Measurements from ENCODE around the gene C1orf141. TPM values are rescaled to one million over a fixed set of nuclear protein-coding genes. Genes with fewer than 3 reads are reported as not detected.

Gene C1orf141
- total RNA-seq, 1 donor from 2014 or later: not detected

GRCh38 chr1:67165468-67166041, 30.8 kb upstream of the C1orf141 start:
- Mint-ChIP-seq H3K9me3 (ENCODE audit: low read depth) (no peaks in the 10 kb centered on the region), H3K36me3 (ENCODE audit: low read depth) (no peaks in the 10 kb centered on the region), H3K27ac (ENCODE audit: unreplicated experiment) (no peak overlapping the region), H3K4me3 (ENCODE audit: unreplicated experiment) (no peak overlapping the region), H3K4me1 (ENCODE audit: low read depth) (no peaks in the 10 kb centered on the region), H3K27me3 (ENCODE audit: low read depth) (peaks cover 11% of the 10 kb centered on the region)
- no peak for TF ChIP-seq CTCF (IDR thresholded peaks at IDR 0.05)
- DNase-seq (ENCODE audit: low spot score): no peak

DNA sequence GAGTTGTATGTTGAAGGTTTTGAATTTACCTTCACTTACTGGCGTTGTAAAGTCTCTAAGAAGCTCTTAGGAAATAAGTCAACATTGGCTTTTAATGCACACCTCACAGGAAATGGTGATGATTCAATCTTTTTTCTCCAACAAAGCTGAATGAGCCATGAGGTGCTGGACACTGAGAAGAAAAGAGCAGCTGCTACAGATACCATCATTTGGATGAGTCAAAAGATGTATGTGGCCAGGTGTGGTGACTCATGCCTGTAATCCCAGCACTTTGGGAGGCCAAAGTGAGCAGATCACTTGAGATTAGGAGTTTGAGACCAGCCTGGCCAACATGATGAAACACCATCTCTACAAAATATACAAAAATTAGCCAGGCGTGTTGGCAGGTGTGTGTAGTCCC, 28.2 kb upstream of the C1orf141 start:
- no peaks in the 10 kb centered on the region for H3K9me3 Mint-ChIP-seq (ENCODE audit: low read depth)
- DNase-seq (ENCODE audit: low spot score): no peak
- no peak for TF ChIP-seq CTCF (IDR thresholded peaks at IDR 0.05)
- no peaks in the 10 kb centered on the region for H3K4me1 Mint-ChIP-seq (ENCODE audit: low read depth)
- no peak overlapping the region for H3K27ac Mint-ChIP-seq (ENCODE audit: unreplicated experiment)
- no peak overlapping the region for H3K4me3 Mint-ChIP-seq (ENCODE audit: unreplicated experiment)
- peaks cover 1% of the 10 kb centered on the region for H3K36me3 Mint-ChIP-seq (ENCODE audit: low read depth)
- peaks cover 13% of the 10 kb centered on the region for H3K27me3 Mint-ChIP-seq (ENCODE audit: low read depth)

- H3K27me3 Mint-ChIP-seq (ENCODE audit: low read depth): peaks cover 25% of the 10 kb centered on the region
- H3K4me3 Mint-ChIP-seq (ENCODE audit: unreplicated experiment): no peak overlapping the region
- peaks cover 3% of the 10 kb centered on the region for H3K9me3 Mint-ChIP-seq (ENCODE audit: low read depth)
- no peak overlapping the region for H3K27ac Mint-ChIP-seq (ENCODE audit: unreplicated experiment)
- no peak for DNase-seq (ENCODE audit: low spot score)
- no peak for TF ChIP-seq CTCF (IDR thresholded peaks at IDR 0.05)
- no peaks in the 10 kb centered on the region for H3K4me1 Mint-ChIP-seq (ENCODE audit: low read depth)
- peaks cover 1% of the 10 kb centered on the region for H3K36me3 Mint-ChIP-seq (ENCODE audit: low read depth)
Observed at GRCh38 chr1:67159233-67159632, 24.5 kb upstream of the C1orf141 start.

DNA sequence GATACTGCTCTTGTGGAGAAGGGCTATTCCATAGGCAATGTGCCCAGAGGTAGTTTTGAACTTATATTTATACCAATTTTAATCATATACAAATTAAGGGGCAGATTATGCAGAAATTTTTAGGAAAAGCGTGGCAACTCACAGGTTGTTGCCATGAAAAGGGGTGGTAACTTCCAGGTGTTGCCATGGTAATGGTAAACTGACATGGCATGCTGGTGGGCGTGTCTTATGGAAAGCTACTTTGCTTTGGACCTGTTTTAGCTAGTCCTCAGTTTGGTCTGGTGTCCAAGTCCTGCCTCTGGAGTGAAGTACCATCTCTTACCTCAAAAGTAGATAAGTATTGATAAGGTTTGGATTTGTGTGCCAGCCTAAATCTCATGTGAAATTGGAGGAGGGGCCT, 23.6 kb upstream of the C1orf141 start:
- no peak for DNase-seq (ENCODE audit: low spot score)
- Mint-ChIP-seq H3K4me1 (ENCODE audit: low read depth) (no peaks in the 10 kb centered on the region), H3K36me3 (ENCODE audit: low read depth) (peaks cover 1% of the 10 kb centered on the region), H3K27ac (ENCODE audit: unreplicated experiment) (no peak overlapping the region), H3K27me3 (ENCODE audit: low read depth) (peaks cover 31% of the 10 kb centered on the region), H3K9me3 (ENCODE audit: low read depth) (peaks cover 3% of the 10 kb centered on the region), H3K4me3 (ENCODE audit: unreplicated experiment) (no peak overlapping the region)
- no peak for TF ChIP-seq CTCF (IDR thresholded peaks at IDR 0.05)

DNA sequence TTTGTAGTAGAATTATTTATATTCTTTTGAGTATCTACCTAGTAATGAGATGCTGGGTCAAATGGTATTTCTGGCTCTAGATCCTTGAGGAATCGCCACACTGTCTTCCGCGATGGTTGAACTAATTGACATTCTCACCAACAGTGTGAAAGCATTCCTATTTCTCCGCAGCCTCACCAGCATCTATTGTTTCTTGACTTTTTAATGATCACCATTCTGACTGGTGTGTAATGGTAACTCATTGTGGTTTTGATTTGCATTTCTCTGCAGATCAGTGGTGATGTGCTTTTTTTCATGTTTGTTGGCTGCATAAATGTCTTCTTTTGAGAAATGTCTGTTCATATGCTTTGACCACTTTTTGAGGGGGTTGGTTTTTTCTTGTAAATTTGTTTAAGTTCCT, 16.2 kb upstream of the C1orf141 start:
- no peak overlapping the region for H3K27ac Mint-ChIP-seq (ENCODE audit: unreplicated experiment)

More for the DNA sequence above, 16.2 kb upstream of the C1orf141 start:
- H3K4me1 Mint-ChIP-seq (ENCODE audit: low read depth): peaks cover 9% of the 10 kb centered on the region
- no peaks in the 10 kb centered on the region for H3K36me3 Mint-ChIP-seq (ENCODE audit: low read depth)
- no peak for TF ChIP-seq CTCF (IDR thresholded peaks at IDR 0.05)
- DNase-seq (ENCODE audit: low spot score): no peak
- H3K4me3 Mint-ChIP-seq (ENCODE audit: unreplicated experiment): no peak overlapping the region
- H3K9me3 Mint-ChIP-seq (ENCODE audit: low read depth): peaks cover 3% of the 10 kb centered on the region
- H3K27me3 Mint-ChIP-seq (ENCODE audit: low read depth): peaks cover 46% of the 10 kb centered on the region

All from chondrocyte (in vitro differentiated cells).